ENCODE data around the gene APBB3. TPM values are rescaled to one million over a fixed set of nuclear protein-coding genes. Genes with fewer than 3 reads are reported as not detected.

APBB3 gene
- total RNA-seq, 1 donor from 2014 or later: 6.3 TPM

- Histone ChIP-seq H3K36me3 (ENCODE audit: control insufficient read depth, insufficient read depth, low read length) (no peaks in the 10 kb centered on the region), H3K4me3 (ENCODE audit: low read depth, low read length) (no peak overlapping the region), H3K27me3 (ENCODE audit: control insufficient read depth, insufficient read depth, low read length) (no peaks in the 10 kb centered on the region)
- FAIRE-seq (no peak), DNase-seq (ENCODE audit: low read depth) (no peak)
- no peak for TF ChIP-seq CTCF (IDR thresholded peaks at IDR 0.05; ENCODE audit: insufficient read depth, low read length, severe bottlenecking)
Measured at GRCh38 chr5:140573683-140574082, 9.3 kb upstream of the APBB3 start.

GRCh38 chr5:140571105-140571504 lies 6.7 kb upstream of the APBB3 start:
- no peaks in the 10 kb centered on the region for H3K27me3 ChIP-seq (ENCODE audit: control insufficient read depth, insufficient read depth, low read length)
- no peak for DNase-seq (ENCODE audit: low read depth)
- FAIRE-seq: no peak
- no peak overlapping the region for H3K4me3 ChIP-seq (ENCODE audit: low read depth, low read length)
- H3K36me3 ChIP-seq (ENCODE audit: control insufficient read depth, insufficient read depth, low read length): peaks cover 19% of the 10 kb centered on the region
- no peak for TF ChIP-seq CTCF (IDR thresholded peaks at IDR 0.05; ENCODE audit: insufficient read depth, low read length, severe bottlenecking)

GRCh38 chr5:140570488-140570887 lies 6.1 kb upstream of the APBB3 start:
- DNase-seq (ENCODE audit: low read depth) (no peak), FAIRE-seq (peak; percentile 47)
- no peak for TF ChIP-seq CTCF (IDR thresholded peaks at IDR 0.05; ENCODE audit: insufficient read depth, low read length, severe bottlenecking)
- H3K36me3 ChIP-seq (ENCODE audit: control insufficient read depth, insufficient read depth, low read length): peaks cover 19% of the 10 kb centered on the region
- H3K27me3 ChIP-seq (ENCODE audit: control insufficient read depth, insufficient read depth, low read length): no peaks in the 10 kb centered on the region
- H3K4me3 ChIP-seq (ENCODE audit: low read depth, low read length): no peak overlapping the region

DNA sequence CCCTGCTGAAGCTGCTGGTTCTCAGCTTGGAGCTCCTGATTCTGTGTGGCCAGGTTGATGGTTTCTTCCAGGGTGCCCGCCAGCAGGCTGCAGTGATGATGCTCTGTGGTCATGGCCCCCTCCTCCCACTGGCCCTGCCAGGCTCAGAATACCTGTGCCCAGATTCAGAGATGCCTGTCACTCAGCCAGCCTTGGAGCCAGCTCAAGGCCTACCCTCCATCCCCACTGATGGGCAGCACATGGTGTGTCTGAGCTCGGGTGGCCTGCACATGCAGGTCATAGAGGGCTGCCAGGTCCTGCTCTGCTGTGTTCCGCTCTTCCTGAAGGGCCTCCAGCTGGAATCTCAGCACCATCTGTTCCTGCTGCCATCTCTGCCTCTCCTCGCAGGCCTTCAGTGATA lies 5.7 kb upstream of the APBB3 start:
- Histone ChIP-seq H3K27me3 (ENCODE audit: control insufficient read depth, insufficient read depth, low read length) (no peaks in the 10 kb centered on the region), H3K36me3 (ENCODE audit: control insufficient read depth, insufficient read depth, low read length) (peaks cover 19% of the 10 kb centered on the region), H3K4me3 (ENCODE audit: low read depth, low read length) (no peak overlapping the region)
- no peak for DNase-seq (ENCODE audit: low read depth)
- TF ChIP-seq CTCF (IDR thresholded peaks at IDR 0.05; ENCODE audit: insufficient read depth, low read length, severe bottlenecking): no peak
- no peak for FAIRE-seq

- DNase-seq (ENCODE audit: low read depth) (no peak), FAIRE-seq (no peak)
- Histone ChIP-seq H3K36me3 (ENCODE audit: control insufficient read depth, insufficient read depth, low read length) (peaks cover 19% of the 10 kb centered on the region), H3K27me3 (ENCODE audit: control insufficient read depth, insufficient read depth, low read length) (no peaks in the 10 kb centered on the region), H3K4me3 (ENCODE audit: low read depth, low read length) (no peak overlapping the region)
- no peak for TF ChIP-seq CTCF (IDR thresholded peaks at IDR 0.05; ENCODE audit: insufficient read depth, low read length, severe bottlenecking)
Measured at GRCh38 chr5:140569197-140569596, 4.8 kb upstream of the APBB3 start.

DNA sequence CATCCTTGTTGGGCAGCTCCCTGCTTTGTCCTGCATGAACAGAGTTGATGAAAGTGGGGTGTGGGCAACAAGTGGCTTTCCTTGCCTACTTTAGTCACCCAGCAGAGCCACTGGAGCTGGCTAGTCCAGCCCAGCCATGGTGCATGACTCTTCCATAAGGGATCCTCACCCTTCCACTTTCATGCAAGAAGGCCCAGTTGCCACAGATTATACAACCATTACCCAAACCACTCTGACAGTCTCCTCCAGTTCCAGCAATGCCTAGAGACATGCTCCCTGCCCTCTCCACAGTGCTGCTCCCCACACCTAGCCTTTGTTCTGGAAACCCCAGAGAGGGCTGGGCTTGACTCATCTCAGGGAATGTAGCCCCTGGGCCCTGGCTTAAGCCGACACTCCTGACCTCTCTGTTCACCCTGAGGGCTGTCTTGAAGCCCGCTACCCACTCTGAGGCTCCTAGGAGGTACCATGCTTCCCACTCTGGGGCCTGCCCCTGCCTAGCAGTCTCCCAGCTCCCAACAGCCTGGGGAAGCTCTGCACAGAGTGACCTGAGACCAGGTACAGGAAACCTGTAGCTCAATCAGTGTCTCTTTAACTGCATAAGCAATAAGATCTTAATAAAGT lies 4.2 kb upstream of the APBB3 start:
- FAIRE-seq: no peak
- H3K27me3 ChIP-seq (ENCODE audit: control insufficient read depth, insufficient read depth, low read length): no peaks in the 10 kb centered on the region
- no peak for TF ChIP-seq CTCF (IDR thresholded peaks at IDR 0.05; ENCODE audit: insufficient read depth, low read length, severe bottlenecking)
- peaks cover 19% of the 10 kb centered on the region for H3K36me3 ChIP-seq (ENCODE audit: control insufficient read depth, insufficient read depth, low read length)
- no peak for DNase-seq (ENCODE audit: low read depth)
- no peak overlapping the region for H3K4me3 ChIP-seq (ENCODE audit: low read depth, low read length)

All from bronchial epithelial cell (primary cell).